22Rv1 (cell line): ENCODE results near the gene PHF1.

ENCODE experiments used
- CTCF ChIP-seq: fragments of 450-650 bp; IDR thresholded peaks from 2 replicates; pipeline ENCODE4 v1.5.1; 2017; ENCODE audit warnings: mild to moderate bottlenecking
- ZFX ChIP-seq: fragments of 450-650 bp; IDR thresholded peaks from 2 replicates; pipeline ENCODE4 v1.6.1; 2017; ENCODE audit warnings: antibody characterized with exemption, borderline replicate concordance

GRCh38 chr6:33377171-33377570, 33.6 kb upstream of the PHF1 start:
- TF ChIP-seq CTCF (no peak), ZFX (no peak)
